ENCODE data around the gene ALK.

ALK gene

DNA sequence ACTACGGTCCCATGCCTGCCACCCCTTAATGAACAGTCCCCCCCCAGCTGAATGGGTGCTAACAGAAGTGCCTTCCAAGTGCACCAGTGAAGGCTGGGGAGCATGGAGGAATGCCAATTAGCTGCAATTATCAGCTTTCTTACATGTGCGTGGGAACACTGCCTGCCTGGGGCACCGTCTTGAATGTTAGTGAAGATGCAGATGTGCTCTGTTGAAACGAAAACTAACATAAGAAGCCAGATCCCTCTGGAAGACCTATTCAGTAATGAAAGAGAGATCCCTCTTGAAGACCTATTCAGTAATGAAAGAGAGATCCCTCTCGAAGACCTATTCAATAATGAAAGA, 651.6 kb downstream of the ALK start:
- Histone ChIP-seq H3K9me3 (no peaks in the 10 kb centered on the region), H3K4me1 (ENCODE audit: control insufficient read depth in 1 of 2, insufficient read depth in 1 of 2, low read depth in 1 of 2, low read length in 1 of 2) (no peaks in the 10 kb centered on the region), H3K27me3 (no peaks in the 10 kb centered on the region), H3K27ac (no peak overlapping the region), H3K4me3 (ENCODE audit: low read depth in 1 of 2, low read length in 1 of 2) (no peak overlapping the region), H3K36me3 (no peaks in the 10 kb centered on the region)
- TF ChIP-seq, protein P1, sequence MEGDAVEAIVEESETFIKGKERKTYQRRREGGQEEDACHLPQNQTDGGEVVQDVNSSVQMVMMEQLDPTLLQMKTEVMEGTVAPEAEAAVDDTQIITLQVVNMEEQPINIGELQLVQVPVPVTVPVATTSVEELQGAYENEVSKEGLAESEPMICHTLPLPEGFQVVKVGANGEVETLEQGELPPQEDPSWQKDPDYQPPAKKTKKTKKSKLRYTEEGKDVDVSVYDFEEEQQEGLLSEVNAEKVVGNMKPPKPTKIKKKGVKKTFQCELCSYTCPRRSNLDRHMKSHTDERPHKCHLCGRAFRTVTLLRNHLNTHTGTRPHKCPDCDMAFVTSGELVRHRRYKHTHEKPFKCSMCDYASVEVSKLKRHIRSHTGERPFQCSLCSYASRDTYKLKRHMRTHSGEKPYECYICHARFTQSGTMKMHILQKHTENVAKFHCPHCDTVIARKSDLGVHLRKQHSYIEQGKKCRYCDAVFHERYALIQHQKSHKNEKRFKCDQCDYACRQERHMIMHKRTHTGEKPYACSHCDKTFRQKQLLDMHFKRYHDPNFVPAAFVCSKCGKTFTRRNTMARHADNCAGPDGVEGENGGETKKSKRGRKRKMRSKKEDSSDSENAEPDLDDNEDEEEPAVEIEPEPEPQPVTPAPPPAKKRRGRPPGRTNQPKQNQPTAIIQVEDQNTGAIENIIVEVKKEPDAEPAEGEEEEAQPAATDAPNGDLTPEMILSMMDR (IDR thresholded peaks at IDR 0.05), result no peak

DNA sequence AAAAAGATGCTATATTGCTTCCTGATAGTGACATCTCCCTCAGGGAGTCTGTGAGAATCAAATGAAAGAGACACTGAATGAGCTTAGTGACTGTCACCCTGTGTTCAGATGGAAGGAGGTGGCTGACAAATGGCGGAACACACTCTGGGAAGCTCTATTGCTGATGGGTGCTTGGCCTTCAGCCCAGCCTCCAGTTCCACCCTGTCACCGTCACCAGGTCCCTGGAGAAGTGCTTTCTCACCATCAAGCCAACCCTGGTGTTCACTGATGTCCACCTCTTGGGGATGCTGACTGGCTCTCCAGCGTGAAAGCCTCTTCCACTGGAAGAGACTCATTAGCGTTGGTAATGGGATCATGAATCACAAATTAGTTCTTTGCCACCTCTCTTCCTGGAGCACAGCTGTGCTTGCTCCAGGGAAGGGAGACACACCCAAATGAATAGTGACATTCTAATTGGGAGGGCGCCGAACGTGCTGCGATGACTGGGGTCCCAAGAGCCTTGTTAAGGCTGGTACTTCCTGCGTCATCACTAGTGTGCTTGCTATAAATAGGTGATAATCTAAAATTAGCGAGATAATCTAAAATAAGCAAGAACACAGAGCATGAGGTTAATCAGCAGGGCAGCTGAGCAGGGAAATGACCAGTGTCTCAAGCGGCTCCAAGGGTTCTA, 652.2 kb downstream of the ALK start:
- no peak overlapping the region for H3K27ac ChIP-seq
- H3K4me1 ChIP-seq (ENCODE audit: control insufficient read depth in 1 of 2, insufficient read depth in 1 of 2, low read depth in 1 of 2, low read length in 1 of 2), result no peaks in the 10 kb centered on the region
- H3K9me3 ChIP-seq, result no peaks in the 10 kb centered on the region
- TF ChIP-seq, protein P1 (IDR thresholded peaks at IDR 0.05), result no peak
- no peak overlapping the region for H3K4me3 ChIP-seq (ENCODE audit: low read depth in 1 of 2, low read length in 1 of 2)
- H3K27me3 ChIP-seq, result no peaks in the 10 kb centered on the region
- H3K36me3 ChIP-seq, result no peaks in the 10 kb centered on the region

DNA sequence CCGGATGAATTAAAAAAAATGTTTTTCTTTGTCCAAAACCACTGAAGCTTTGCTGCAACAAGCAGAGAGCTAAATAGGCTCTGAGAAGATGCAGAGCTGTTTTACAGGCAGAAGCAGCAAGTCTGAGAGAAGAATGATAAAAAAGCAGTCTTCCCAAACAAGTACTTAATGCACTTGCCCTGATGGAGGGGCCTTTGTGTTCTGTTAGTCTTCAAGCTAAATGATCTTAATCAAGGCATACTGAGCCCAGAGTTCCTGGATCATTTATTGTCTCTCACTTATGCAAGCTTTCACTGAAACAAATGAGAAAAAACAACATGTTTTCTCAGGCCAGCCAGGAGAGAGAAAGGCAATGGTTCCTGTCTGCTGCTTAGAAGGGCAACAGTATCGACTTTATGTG, 653.7 kb downstream of the ALK start:
- Histone ChIP-seq H3K4me3 (ENCODE audit: low read depth in 1 of 2, low read length in 1 of 2) (no peak overlapping the region), H3K4me1 (ENCODE audit: control insufficient read depth in 1 of 2, insufficient read depth in 1 of 2, low read depth in 1 of 2, low read length in 1 of 2) (peaks cover 0 to 3% of the 10 kb centered on the region in 2 experiments), H3K27ac (no peak overlapping the region), H3K36me3 (no peaks in the 10 kb centered on the region), H3K27me3 (peaks cover 4% of the 10 kb centered on the region), H3K9me3 (no peaks in the 10 kb centered on the region)
- TF ChIP-seq, protein P1 (IDR thresholded peaks at IDR 0.05), result no peak

DNA sequence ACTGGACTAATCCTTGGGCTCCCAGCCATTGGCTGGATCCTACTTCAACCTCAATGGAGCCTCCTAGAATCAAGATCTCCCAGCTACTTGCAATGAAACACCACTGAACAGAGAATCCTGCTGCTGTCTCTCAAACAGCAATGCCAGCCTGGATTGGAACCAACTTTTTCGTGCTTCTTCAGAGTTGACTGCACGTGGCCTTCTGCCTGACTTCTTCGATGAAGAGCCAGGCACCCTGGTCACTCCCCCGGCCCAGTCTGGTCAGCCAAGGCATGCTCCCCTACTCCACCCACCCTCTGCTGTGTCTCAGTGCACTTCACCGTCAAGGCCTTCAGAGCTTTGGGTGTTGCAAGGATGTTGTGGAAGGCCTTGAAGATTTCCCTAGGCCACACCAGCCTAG, 657.5 kb downstream of the ALK start:
- Histone ChIP-seq H3K36me3 (no peaks in the 10 kb centered on the region), H3K27ac (no peak overlapping the region), H3K27me3 (peaks cover 22% of the 10 kb centered on the region), H3K4me3 (ENCODE audit: low read depth in 1 of 2, low read length in 1 of 2) (no peak overlapping the region), H3K4me1 (ENCODE audit: control insufficient read depth in 1 of 2, insufficient read depth in 1 of 2, low read depth in 1 of 2, low read length in 1 of 2) (peaks cover 10 to 15% of the 10 kb centered on the region in 2 experiments), H3K9me3 (no peaks in the 10 kb centered on the region)
- TF ChIP-seq, protein P1 (IDR thresholded peaks at IDR 0.05), result no peak

DNA sequence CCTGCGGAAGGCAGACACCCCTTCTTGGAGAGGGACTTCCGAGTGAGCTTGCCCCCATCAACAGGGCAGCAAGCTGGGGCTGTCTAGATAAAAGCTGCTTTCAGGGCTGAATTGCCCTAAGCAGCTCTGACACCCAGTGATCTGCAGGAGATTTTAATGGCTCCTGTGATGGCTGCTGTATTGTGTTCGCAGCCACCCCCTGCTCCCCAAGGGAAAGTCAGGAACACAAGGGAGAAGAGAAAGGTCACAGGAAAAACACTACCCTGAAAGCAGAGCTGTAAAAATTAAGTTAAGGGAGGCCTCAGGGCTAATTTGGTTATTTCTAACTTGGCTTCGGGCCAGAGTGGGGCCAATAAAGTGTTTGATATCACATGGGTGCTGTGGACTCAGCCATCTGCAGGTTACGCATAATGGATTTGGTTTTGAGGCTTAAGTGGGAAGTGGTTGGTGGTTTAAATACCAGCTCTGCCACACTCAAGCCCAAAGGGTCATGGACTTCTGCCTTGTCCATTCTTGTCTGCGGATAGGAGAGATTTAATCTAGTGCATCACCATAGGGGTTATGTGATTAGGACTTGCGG, 658.6 kb downstream of the ALK start:
- Histone ChIP-seq H3K27me3 (peaks cover 32% of the 10 kb centered on the region), H3K36me3 (no peaks in the 10 kb centered on the region), H3K4me3 (ENCODE audit: low read depth in 1 of 2, low read length in 1 of 2) (no peak overlapping the region), H3K27ac (no peak overlapping the region), H3K9me3 (no peaks in the 10 kb centered on the region), H3K4me1 (ENCODE audit: control insufficient read depth in 1 of 2, insufficient read depth in 1 of 2, low read depth in 1 of 2, low read length in 1 of 2) (peaks cover 10 to 15% of the 10 kb centered on the region in 2 experiments)
- TF ChIP-seq, protein P1 (IDR thresholded peaks at IDR 0.05), result no peak
